Ovary (tissue), 3 donors: ENCODE data around the gene DHRS12.

Experiments
- CTCF ChIP-seq, 3 donors: fragments of 450-650 bp in 2 of 3; fragments of 200-600 bp in 1 of 3; IDR thresholded peaks; one replicate each; pipeline versions ENCODE4 v1.5.1 to v1.8.0; 2016 to 2022; ENCODE audit warnings: antibody characterized with exemption in 3 of 3, mild to moderate bottlenecking in 1 of 3
- EP300 ChIP-seq: sonication (generic); formaldehyde crosslinking; IDR thresholded peaks from one replicate; pipeline ENCODE4 v1.6.1; 2017; ENCODE audit warnings: antibody characterized with exemption
- POLR2A ChIP-seq: fragments of 450-650 bp; IDR thresholded peaks from one replicate; pipeline ENCODE4 v1.6.1; 2017; ENCODE audit warnings: antibody characterized with exemption, mild to moderate bottlenecking, moderate library complexity
- donor health status: DM: no; HTN: no; CAD: no.

GRCh38 chr13:51768976-51769375 lies 35.0 kb downstream of the DHRS12 start:
- TF ChIP-seq CTCF (IDR thresholded peaks at IDR 0.05) (no peak), EP300 (no peak), POLR2A (no peak)
